ENCODE results near the gene PRKCZ. TPM values are rescaled to one million over a fixed set of nuclear protein-coding genes. Genes with fewer than 3 reads are reported as not detected.

PRKCZ gene
- total RNA-seq, 2 experiments from 2014 or later = 8.0 to 10.0 TPM

DNA sequence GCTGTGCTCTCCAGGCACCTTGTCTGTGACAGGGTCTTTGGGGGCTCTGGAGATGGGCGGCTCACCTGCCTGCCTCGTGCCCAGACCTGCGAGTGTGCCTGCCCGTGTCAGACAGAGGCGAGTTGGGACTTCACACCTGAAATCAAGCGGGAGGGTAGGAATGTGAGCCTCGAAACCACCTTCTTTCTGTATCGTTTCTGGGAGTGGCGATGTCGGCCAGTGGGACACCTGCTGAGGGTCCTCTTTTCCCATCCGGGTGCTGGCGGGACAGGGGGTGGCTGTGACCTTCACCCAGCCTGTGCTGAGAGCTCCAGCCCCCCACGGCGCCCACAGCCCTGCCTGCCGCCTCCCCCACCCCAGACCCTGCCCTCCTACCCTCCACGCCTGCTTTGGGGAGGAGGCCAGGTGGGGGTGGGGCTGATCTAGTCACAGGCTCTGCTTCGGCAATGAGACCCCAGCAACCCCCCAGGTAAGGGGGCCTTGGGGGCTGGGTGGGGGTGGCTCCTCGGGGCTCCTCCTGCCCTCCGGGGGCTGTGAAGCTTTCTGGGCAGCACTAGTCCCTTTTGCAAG, 160.0 kb downstream of the PRKCZ start:
- DNase-seq (ENCODE audit: low spot score) = no peak
- no peak overlapping the region for H3K4me2 ChIP-seq (ENCODE audit: low read length)
- H3K9me2 ChIP-seq (ENCODE audit: insufficient read depth, low read length) = no peaks in the 10 kb centered on the region
- CTCF ChIA-PET (ENCODE audit: unreplicated experiment) = no interaction called here
- no peaks in the 10 kb centered on the region for H3K36me3 ChIP-seq (ENCODE audit: insufficient read depth, low read length)
- H4K20me1 ChIP-seq (ENCODE audit: insufficient read depth, low read length) = no peaks in the 10 kb centered on the region; the same call in 1 of the 2 replicates
- no peaks in the 10 kb centered on the region for H3K9me3 ChIP-seq (ENCODE audit: low read length)
- peaks cover 8% of the 10 kb centered on the region for H3K4me1 ChIP-seq (ENCODE audit: insufficient read depth, low read length, poor library complexity, severe bottlenecking)
- BruUV-seq (replicated peaks) = no TSS peak
- POLR2A ChIA-PET = no interaction called here
- TF ChIP-seq EZH2phosphoT487 (IDR thresholded peaks at IDR 0.05; ENCODE audit: borderline replicate concordance, low read depth, low read length) = no peak
- TF ChIP-seq, protein P1, sequence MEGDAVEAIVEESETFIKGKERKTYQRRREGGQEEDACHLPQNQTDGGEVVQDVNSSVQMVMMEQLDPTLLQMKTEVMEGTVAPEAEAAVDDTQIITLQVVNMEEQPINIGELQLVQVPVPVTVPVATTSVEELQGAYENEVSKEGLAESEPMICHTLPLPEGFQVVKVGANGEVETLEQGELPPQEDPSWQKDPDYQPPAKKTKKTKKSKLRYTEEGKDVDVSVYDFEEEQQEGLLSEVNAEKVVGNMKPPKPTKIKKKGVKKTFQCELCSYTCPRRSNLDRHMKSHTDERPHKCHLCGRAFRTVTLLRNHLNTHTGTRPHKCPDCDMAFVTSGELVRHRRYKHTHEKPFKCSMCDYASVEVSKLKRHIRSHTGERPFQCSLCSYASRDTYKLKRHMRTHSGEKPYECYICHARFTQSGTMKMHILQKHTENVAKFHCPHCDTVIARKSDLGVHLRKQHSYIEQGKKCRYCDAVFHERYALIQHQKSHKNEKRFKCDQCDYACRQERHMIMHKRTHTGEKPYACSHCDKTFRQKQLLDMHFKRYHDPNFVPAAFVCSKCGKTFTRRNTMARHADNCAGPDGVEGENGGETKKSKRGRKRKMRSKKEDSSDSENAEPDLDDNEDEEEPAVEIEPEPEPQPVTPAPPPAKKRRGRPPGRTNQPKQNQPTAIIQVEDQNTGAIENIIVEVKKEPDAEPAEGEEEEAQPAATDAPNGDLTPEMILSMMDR (conservative IDR thresholded peaks at IDR 0.05; ENCODE audit: low read length) = no peak
- no peak overlapping the region for H2AFZ ChIP-seq (ENCODE audit: low read length)
- H3K27ac ChIP-seq (ENCODE audit: low read depth, low read length, poor library complexity, severe bottlenecking) = no peak overlapping the region
- intact Hi-C loops (cut with micrococcal nuclease; ENCODE audit: unreplicated experiment) = no loop called here
- no peak overlapping the region for H3K4me3 ChIP-seq (ENCODE audit: low read depth, low read length, poor library complexity, severe bottlenecking)
- no peaks in the 10 kb centered on the region for H3K79me2 ChIP-seq (ENCODE audit: insufficient read depth, low read depth, low read length)

DNA sequence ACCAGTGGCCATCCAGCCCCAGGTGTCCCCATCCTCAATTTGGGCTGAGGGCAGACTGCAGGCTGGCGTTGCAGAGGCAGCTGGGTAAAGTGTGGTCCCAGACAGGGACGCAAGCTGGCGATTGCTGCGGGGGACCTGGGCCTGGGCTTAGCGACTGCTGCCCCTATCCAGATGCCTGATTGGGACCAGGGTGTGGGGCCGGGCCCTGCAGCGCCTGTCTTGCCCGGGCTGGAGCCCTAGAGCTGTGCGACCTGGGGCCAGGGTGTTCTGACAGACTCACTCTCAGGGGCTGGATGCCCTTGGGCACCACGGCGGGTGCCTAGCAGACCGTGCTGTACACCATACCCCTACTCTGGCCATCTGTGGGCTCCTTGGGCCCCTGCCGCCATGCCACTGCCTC, 160.6 kb downstream of the PRKCZ start:
- CTCF ChIA-PET (ENCODE audit: unreplicated experiment) = no interaction called here
- H3K27ac ChIP-seq (ENCODE audit: low read depth, low read length, poor library complexity, severe bottlenecking) = no peak overlapping the region
- no peak overlapping the region for H3K4me2 ChIP-seq (ENCODE audit: low read length)
- DNase-seq (ENCODE audit: low spot score) = no peak
- no peaks in the 10 kb centered on the region for H3K9me3 ChIP-seq (ENCODE audit: low read length)
- no peaks in the 10 kb centered on the region; the same call in 1 of the 2 replicates for H4K20me1 ChIP-seq (ENCODE audit: insufficient read depth, low read length)
- no peaks in the 10 kb centered on the region for H3K36me3 ChIP-seq (ENCODE audit: insufficient read depth, low read length)
- H3K9me2 ChIP-seq (ENCODE audit: insufficient read depth, low read length) = no peaks in the 10 kb centered on the region
- no peaks in the 10 kb centered on the region for H3K79me2 ChIP-seq (ENCODE audit: insufficient read depth, low read depth, low read length)
- H2AFZ ChIP-seq (ENCODE audit: low read length) = no peak overlapping the region
- no TSS peak for BruUV-seq (replicated peaks)
- H3K4me1 ChIP-seq (ENCODE audit: insufficient read depth, low read length, poor library complexity, severe bottlenecking) = peaks cover 3% of the 10 kb centered on the region
- TF ChIP-seq EZH2phosphoT487 (IDR thresholded peaks at IDR 0.05; ENCODE audit: borderline replicate concordance, low read depth, low read length) = no peak
- TF ChIP-seq, protein P1 (conservative IDR thresholded peaks at IDR 0.05; ENCODE audit: low read length) = no peak
- POLR2A ChIA-PET = interaction anchor here (0.7 kb wide), 1 partner anchor 168 kb away, joined by 3 read pairs; no protein-coding TSS in a partner anchor
- no peak overlapping the region for H3K4me3 ChIP-seq (ENCODE audit: low read depth, low read length, poor library complexity, severe bottlenecking)
- intact Hi-C loops (cut with micrococcal nuclease; ENCODE audit: unreplicated experiment) = no loop called here

DNA sequence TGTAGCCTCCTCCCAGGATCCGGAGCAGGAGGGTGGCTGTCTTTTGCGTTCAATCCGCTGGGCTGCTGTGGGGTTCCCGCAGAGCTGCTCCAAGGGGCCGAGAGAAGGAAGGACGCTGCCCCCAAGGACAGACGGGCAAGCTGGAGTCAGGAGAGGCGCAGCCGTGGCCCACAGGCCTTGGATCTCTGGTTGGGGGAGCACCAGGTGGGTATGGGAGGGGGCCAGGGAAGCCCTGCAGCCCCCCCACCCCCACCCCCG, 162.0 kb downstream of the PRKCZ start:
- H2AFZ ChIP-seq (ENCODE audit: low read length) = no peak overlapping the region
- no peaks in the 10 kb centered on the region; the same call in 1 of the 2 replicates for H4K20me1 ChIP-seq (ENCODE audit: insufficient read depth, low read length)
- no peaks in the 10 kb centered on the region for H3K79me2 ChIP-seq (ENCODE audit: insufficient read depth, low read depth, low read length)
- TF ChIP-seq EZH2phosphoT487 (IDR thresholded peaks at IDR 0.05; ENCODE audit: borderline replicate concordance, low read depth, low read length) = no peak
- TF ChIP-seq, protein P1 (conservative IDR thresholded peaks at IDR 0.05; ENCODE audit: low read length) = no peak
- DNase-seq (ENCODE audit: low spot score) = no peak
- no peak overlapping the region for H3K27ac ChIP-seq (ENCODE audit: low read depth, low read length, poor library complexity, severe bottlenecking)
- H3K4me2 ChIP-seq (ENCODE audit: low read length) = no peak overlapping the region
- no peaks in the 10 kb centered on the region for H3K9me2 ChIP-seq (ENCODE audit: insufficient read depth, low read length)
- BruUV-seq (replicated peaks) = no TSS peak
- H3K9me3 ChIP-seq (ENCODE audit: low read length) = no peaks in the 10 kb centered on the region
- H3K4me1 ChIP-seq (ENCODE audit: insufficient read depth, low read length, poor library complexity, severe bottlenecking) = no peaks in the 10 kb centered on the region
- intact Hi-C loops (cut with micrococcal nuclease; ENCODE audit: unreplicated experiment) = no loop called here
- H3K4me3 ChIP-seq (ENCODE audit: low read depth, low read length, poor library complexity, severe bottlenecking) = no peak overlapping the region
- no peaks in the 10 kb centered on the region for H3K36me3 ChIP-seq (ENCODE audit: insufficient read depth, low read length)
- ChIA-PET CTCF (ENCODE audit: unreplicated experiment) (no interaction called here), POLR2A (no interaction called here)
